Upper lobe of left lung (tissue), 6 donors: Measurements from ENCODE around the gene PARP11. TPM values are rescaled to one million over a fixed set of nuclear protein-coding genes. Genes with fewer than 3 reads are reported as not detected.

Source experiments
- ATAC-seq, 2 donors: fragments of 200-7000 bp; cut with Tn5 transposase; one replicate each; pipeline ENCODE4 v1.9.1; 2022; ENCODE audit warnings: mild to moderate bottlenecking in 2 of 2, moderate library complexity in 2 of 2; ENCODE audit not compliant: low FRiP score in 2 of 2
- DNase-seq, 2 donors: peaks; one replicate each; pipeline ENCODE4 v3.0.0-alpha.2; 2019 to 2020
- H3K27ac ChIP-seq, 4 donors: fragments of 200-600 bp; sonication (generic); one replicate each; pipeline ENCODE4 v1.5.1; 2016 to 2019
- H3K27me3 ChIP-seq, 4 donors: fragments of 200-600 bp; sonication (generic); one replicate each; pipeline ENCODE4 v1.5.1; 2017 to 2019
- H3K36me3 ChIP-seq, 4 donors: fragments of 200-600 bp; sonication (generic); one replicate each; pipeline ENCODE4 v1.5.1; 2016 to 2019
- H3K4me1 ChIP-seq, 4 donors: fragments of 200-600 bp; sonication (generic); one replicate each; pipeline ENCODE4 v1.5.1; 2018 to 2019
- H3K4me3 ChIP-seq, 4 donors: fragments of 200-600 bp; sonication (generic); one replicate each; pipeline ENCODE4 v1.5.1; 2017 to 2019; ENCODE audit warnings: mild to moderate bottlenecking in 2 of 4, moderate library complexity in 1 of 4
- H3K9me3 ChIP-seq, 4 donors: fragments of 200-600 bp; sonication (generic); one replicate each; pipeline ENCODE4 v1.5.1; 2018 to 2019
- CTCF ChIP-seq, 6 experiments: fragments of 450-650 bp in 4 of 6; fragments of 200-600 bp in 2 of 6; sonication (generic) in 2 of 6; IDR thresholded peaks; one replicate each; pipeline ENCODE4 v1.5.1; 2016 to 2019; ENCODE audit warnings: antibody characterized with exemption in 6 of 6
- EP300 ChIP-seq, 4 donors: sonication (generic); formaldehyde crosslinking; IDR thresholded peaks; one replicate each; pipeline ENCODE4 v1.5.1; 2017; ENCODE audit warnings: antibody characterized with exemption in 4 of 4, control low read depth in 2 of 4
- POLR2A ChIP-seq, 4 donors: fragments of 450-650 bp; IDR thresholded peaks; one replicate each; pipeline ENCODE4 v1.5.1; 2016 to 2017; ENCODE audit warnings: antibody characterized with exemption in 4 of 4, mild to moderate bottlenecking in 2 of 4
- POLR2AphosphoS5 ChIP-seq, 2 donors: sonication (generic); formaldehyde crosslinking; IDR thresholded peaks; one replicate each; pipeline ENCODE4 v1.5.1; 2017; ENCODE audit warnings: antibody characterized with exemption in 2 of 2
- WGBS, 2 donors: methylation state at CpG; one replicate each; pipeline ENCODE4 v1.1.5; 2017 to 2018; 5-methylcytosine and 5-hydroxymethylcytosine counted together
- total RNA-seq, 6 donors: library from RNA; depleted of rRNA in 4 of 6; stranded (reverse); fragments of >200 nt in 4 of 6; gene quantifications; one replicate each; pipeline versions ENCODE4 v1.1.0 to v1.2.1, GENCODE V29; 2016 to 2021
- donor health status: DM: no; HTN: no; CAD: no; lungs with moderate emphysema.
- donor health status: DM: no; HTN: yes; CAD: no; lungs with severe emphysema.

PARP11 gene
- total RNA-seq, 6 donors from 2014 or later, result 3.8 to 10.8 (median 8.5) TPM

DNA sequence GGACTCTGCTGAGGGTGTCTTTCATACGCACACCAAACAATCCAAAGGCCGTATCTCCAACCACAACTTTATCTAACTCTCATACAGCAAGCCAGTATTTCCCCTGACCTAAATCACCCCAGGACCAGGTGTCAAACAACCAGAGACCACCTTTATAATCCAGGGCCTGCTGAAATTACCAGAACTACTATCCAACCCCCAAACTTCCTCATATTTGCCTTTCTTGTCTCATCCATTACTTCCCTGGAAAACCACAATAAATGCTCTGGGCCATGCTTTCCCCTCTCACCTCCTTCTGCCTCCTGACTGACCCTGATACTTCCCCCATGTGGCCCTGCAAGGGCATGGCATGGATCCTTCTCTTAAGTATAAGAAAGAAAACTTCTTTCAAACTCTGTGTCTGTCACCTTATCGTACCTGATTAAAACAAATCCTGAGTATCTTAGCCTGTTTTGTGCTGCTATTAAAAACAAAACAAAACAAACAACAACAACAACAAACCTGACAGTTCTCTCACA lies 75.6 kb downstream of the PARP11 start:
- no peak for ATAC-seq
- Histone ChIP-seq H3K27me3 (no peaks in the 10 kb centered on the region), H3K4me3 (no peak overlapping the region), H3K4me1 (no peaks in the 10 kb centered on the region), H3K27ac (no peak overlapping the region), H3K36me3 (peaks cover 0 to 4% (median 0%) of the 10 kb centered on the region in 4 donors), H3K9me3 (no peaks in the 10 kb centered on the region)
- TF ChIP-seq POLR2A (IDR thresholded peaks at IDR 0.05) (no peak), CTCF (IDR thresholded peaks at IDR 0.05) (no peak)
- WGBS, 2 donors, result 78 to 86% methylated on average over 3 of the region's 3 CpGs
- DNase-seq, result no peak

DNA sequence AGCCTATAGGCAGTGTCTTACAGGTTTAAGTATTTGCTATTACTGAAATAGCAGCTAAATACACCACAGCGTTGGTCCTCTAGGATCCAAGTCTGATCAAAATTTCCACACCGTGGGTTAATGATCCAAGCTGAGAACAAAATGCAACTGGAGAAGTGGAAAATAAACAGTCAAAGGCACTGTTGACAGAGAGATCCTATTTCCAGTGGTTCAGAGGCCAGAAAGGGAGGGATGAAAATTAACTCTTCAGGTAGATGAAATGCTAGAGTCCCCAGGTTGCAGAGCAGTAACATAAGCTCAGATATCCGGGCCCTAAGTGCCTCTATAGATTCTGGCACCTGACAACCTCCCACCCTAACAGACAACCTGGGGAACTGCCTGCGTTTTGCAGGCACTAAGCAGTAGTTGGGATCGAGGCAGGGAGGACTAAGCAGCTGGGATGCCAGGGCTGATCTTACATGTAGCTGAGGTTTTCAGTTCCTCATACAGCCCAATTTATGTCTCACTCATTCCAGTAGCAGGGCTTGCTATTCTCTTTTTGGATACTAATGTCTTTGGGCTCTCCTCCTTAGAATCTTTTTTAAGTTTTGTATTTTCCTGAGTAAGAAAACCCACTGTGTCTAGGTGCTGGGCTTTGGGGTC lies 77.6 kb downstream of the PARP11 start:
- Histone ChIP-seq H3K27ac (no peak overlapping the region), H3K4me1 (no peaks in the 10 kb centered on the region), H3K36me3 (peaks cover 0 to 4% (median 0%) of the 10 kb centered on the region in 4 donors), H3K9me3 (no peaks in the 10 kb centered on the region), H3K4me3 (no peak overlapping the region), H3K27me3 (no peaks in the 10 kb centered on the region)
- 55 to 56% methylated on average over 5 of the region's 5 CpGs for WGBS, 2 donors
- DNase-seq (no peak), ATAC-seq (no peak)
- no peak for TF ChIP-seq POLR2AphosphoS5 (IDR thresholded peaks at IDR 0.05)
- TF ChIP-seq POLR2A (IDR thresholded peaks at IDR 0.05), result no peak
- TF ChIP-seq EP300 (IDR thresholded peaks at IDR 0.05), result no peak
- no peak for TF ChIP-seq CTCF (IDR thresholded peaks at IDR 0.05)

- H3K4me3 ChIP-seq, result no peak overlapping the region
- WGBS, 2 donors, result 44 to 46% methylated on average over 2 of the region's 2 CpGs
- no peak for ATAC-seq
Observed at GRCh38 chr12:3795066-3795465, 78.1 kb downstream of the PARP11 start.

DNA sequence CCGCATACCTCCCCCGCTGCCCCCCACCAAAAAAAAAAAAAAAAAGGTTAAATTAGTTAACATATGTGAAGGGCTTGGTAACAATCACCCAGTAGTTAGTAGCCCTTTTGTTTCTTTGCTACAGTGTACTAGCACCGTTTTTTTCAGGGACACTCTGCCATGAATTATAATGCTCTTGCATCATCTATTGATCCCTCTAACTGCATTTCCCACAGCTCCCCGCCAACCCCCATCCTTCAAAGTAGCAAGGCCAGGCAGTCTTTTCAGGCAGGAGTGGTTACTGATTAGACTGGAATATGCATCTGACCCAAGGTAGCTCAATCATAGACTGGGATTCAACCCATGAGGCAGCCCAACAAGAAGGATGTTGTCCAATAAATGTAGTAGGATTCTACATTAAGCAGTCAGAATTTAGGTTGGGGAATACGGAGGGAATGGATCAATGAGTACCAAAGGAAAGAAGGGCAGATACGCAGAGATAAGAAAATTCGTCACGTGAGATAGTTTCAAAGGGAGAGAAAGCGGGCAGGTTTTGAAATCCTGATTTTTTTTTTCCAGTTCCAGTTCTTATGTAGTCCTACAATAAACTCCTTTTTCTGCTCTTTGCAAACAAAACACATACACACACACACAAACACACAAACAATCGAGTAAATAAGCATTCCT lies 80.4 kb downstream of the PARP11 start:
- no peak overlapping the region for H3K27ac ChIP-seq
- DNase-seq, result no peak
- H3K4me1 ChIP-seq, result no peaks in the 10 kb centered on the region
- TF ChIP-seq EP300 (IDR thresholded peaks at IDR 0.05), result no peak
- no peak for TF ChIP-seq POLR2AphosphoS5 (IDR thresholded peaks at IDR 0.05)
- TF ChIP-seq POLR2A (IDR thresholded peaks at IDR 0.05), result no peak
- no peak for TF ChIP-seq CTCF (IDR thresholded peaks at IDR 0.05)
- H3K4me3 ChIP-seq, result no peak overlapping the region
- peaks cover 0 to 4% (median 0%) of the 10 kb centered on the region in 4 donors for H3K36me3 ChIP-seq
- no peaks in the 10 kb centered on the region for H3K27me3 ChIP-seq
- H3K9me3 ChIP-seq, result no peaks in the 10 kb centered on the region
- no peak for ATAC-seq
- WGBS, 2 donors, result 90 to 91% methylated on average over 10 of the region's 10 CpGs

More at GRCh38 chr12:3795066-3795465, 78.1 kb downstream of the PARP11 start:
- DNase-seq, result no peak
- Histone ChIP-seq H3K27me3 (no peaks in the 10 kb centered on the region), H3K27ac (no peak overlapping the region), H3K4me1 (no peaks in the 10 kb centered on the region), H3K9me3 (no peaks in the 10 kb centered on the region), H3K36me3 (peaks cover 0 to 4% (median 0%) of the 10 kb centered on the region in 4 donors)
- no peak for TF ChIP-seq CTCF (IDR thresholded peaks at IDR 0.05)
- TF ChIP-seq POLR2A (IDR thresholded peaks at IDR 0.05), result no peak
- no peak for TF ChIP-seq EP300 (IDR thresholded peaks at IDR 0.05)
- TF ChIP-seq POLR2AphosphoS5 (IDR thresholded peaks at IDR 0.05), result no peak
